Activated CD8-positive, alpha-beta memory T cell treated with anti-CD3 and anti-CD28 coated beads, Interleukin-2, amount 50 U/mL, for 24 hours (primary cell): ENCODE data around the gene MIS12.
A peak's percentile ranks its signal among the peaks of the same experiment; 100 is the strongest.

Source experiments
- DNase-seq: peaks from one replicate; pipeline ENCODE4 v3.0.0-alpha.2; 2020; ENCODE audit errors: extremely low read depth

The MIS12 gene, protein sequence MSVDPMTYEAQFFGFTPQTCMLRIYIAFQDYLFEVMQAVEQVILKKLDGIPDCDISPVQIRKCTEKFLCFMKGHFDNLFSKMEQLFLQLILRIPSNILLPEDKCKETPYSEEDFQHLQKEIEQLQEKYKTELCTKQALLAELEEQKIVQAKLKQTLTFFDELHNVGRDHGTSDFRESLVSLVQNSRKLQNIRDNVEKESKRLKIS

DNA sequence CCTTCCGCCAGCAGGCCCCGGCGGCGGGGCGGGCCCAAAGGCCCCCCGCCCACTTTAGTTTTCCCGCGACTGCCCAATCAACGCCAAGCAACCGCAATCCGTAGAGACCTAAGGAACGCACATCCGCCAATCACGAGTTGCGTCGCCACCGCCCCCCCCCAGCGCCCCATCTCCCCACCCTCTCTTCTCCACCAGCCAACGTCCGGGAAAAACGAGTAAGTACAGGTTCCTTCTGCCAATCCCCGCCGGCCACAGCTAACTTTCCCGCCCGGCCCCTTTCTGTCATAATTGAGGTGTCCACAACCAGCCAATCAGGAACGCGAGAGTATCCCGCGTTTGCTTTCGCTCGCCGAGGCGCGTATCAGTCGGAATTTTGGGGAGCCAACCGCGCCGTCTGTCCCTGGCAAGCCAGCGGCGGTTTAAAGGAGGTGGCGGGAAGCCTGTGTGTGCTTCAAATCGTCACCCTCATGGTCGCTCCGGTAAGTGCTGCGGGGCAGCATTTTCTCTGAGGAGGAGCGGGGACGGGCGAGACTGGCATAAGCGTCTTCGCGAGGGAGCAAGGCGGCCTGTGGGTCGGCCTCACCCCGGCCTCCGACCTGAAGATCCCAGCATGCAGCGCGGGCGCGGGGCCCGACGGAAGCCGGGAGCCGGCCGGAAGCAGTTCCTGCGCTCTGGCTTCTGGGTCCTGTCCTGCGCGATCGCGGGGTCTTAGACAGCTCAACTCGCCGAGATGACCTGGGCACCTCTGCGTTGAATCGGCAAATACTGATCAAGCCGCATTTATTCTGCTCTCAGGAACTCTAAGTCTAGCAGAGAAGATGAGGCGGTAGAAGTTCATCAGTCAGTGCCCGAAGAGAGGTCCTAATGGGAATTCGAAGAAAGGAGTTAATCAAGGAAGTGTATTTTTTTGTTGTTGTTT lies at the start of gene MIS12:
Gene MIS12 (plus strand): TSS at position 361 of the 919 bp plus-strand sequence. CDS start 2,297 bp downstream, outside the sequence.
- DNase-seq = peak; percentile 97

DNA sequence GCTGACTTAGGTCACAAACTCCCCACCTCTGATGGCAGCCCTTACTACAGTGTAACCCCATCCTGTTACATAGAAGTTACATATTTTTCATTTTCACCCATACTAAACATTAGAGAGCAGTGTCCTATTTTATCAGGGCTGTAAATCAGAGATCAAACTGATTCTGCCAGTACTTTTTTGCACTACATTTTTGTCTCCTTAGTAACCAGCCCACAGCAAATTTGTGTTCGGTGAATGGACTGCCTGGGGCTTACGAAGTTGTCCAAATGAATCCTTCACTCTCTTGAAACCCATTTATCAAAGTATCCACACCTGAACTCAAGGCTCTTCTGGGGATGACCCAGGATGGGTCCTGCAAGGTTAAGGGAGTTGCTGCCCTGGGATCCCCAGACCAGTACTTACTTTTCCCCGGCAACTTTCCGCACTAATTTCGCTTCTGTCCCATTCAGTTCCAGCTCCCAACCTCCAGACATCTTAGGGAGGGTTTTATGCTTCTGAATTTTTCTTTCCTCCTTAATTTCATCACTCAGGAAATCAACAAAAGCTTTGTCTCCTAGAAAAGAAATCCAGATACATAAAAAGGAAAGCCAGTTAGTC lies 48.5 kb upstream of the MIS12 start:
- no peak for DNase-seq

DNA sequence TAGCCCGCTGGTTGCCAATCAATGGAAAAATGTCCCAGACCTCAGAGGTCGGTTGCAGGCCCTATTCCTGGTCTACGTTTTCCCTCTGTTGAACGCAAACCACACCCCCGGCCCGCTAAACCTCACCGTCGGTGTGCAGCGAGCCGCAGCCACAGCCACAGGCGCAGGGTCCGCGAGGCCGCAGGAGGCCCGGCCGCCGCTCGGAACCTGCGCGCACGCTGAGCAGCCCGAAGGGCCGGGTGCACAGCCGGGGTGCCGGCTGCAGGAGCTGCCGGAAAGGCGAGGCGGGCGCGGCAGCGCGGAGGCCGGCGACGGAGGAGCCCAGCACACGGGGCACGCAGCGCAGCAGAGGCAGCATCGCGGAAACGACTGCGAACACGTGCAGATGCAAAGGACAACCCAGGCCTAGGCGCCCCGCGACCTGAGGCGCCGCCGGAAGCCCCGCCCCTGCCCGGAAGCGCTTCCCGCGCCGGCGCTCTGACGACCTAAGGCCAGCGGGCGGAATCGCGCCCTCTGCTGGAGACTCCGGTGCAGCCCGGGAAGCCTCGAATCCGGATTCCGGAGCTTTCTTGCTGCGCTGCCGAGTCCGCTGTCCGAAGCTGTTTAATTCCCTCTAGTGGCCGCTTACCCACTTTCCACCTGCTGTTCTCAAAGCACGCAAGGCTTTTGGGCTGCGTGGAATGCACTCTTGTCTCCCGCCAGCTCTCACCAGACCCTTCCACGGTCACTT lies 47.5 kb upstream of the MIS12 start, which contains the start of gene C1QBP:
Gene C1QBP (minus strand): TSS at position 440 of the 730 bp plus-strand sequence. CDS start 82 bp downstream, at position 358.
- peak; percentile 78 for DNase-seq

DNA sequence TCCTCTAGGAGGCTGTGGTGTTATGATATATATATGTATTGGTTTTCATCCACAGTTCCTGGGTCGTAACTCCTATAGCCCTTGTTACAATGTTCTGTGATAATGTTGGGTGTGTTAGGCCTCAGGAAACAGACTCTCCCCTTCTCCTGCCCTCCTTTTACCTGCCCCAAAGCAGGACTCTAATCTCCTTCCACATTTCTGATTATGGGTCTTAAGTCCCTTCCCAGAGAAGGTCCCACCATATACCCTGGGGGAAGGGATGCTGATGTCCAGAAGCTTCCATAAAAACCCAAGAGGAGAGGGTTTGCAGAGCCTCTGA lies 47.0 kb upstream of the MIS12 start:
- DNase-seq = no peak

DNA sequence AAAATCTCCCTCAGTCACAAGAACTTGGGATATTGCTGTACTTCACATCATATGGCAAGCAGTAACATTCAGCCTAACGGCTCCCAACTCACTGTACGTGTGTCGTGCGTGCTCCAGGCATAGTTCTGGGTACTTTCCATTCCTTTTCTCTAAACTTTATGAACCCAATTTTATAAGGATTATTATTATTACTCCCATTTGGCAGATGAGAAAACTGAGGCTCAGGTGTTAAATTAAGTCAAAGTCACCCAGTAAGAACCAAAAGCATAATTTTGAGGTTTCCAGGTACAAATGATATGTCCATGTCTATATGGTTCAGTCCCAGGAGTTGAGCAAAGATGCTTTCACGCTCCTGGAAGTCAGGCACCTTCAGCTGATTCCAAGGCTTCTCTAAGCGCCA lies 42.6 kb upstream of the MIS12 start:
- no peak for DNase-seq

DNA sequence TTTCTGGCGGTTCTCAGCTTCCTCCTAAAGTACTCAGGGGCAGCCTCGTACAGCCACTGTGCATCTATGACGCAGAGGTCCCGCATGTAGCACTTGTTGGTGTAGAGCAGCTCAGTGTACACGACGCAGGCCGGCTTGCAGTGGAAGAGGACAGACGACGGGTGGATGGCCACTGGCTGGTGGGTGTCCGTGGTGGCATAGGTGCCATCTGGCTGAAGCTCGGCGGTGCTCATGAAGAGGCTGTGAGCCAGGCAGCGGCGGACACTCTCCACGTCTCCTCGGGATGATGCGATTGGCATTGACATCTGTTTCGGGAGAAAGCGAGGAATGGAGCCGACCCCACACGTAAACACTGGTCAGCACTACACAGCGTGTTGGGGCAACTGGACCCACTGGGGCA lies 42.2 kb upstream of the MIS12 start:
- no peak for DNase-seq

DNA sequence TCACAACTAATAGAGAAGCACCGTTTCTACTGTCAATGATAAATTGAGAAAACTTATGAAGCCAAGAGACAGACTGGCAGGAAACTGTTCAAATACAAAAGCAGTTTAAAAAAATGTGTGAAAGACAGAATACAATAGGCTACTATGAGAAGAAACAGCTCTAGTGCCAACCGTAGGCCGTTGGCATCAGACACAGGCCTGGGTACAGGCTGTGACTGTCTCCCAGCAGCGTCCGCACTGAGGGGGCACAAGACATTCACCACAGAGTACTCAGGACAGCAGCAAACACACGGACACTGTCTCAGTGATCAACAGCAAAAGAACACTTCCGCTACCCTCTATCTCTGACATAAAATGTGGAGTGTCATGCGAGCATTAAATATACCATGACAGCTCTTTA lies 39.6 kb upstream of the MIS12 start:
- no peak for DNase-seq

DNA sequence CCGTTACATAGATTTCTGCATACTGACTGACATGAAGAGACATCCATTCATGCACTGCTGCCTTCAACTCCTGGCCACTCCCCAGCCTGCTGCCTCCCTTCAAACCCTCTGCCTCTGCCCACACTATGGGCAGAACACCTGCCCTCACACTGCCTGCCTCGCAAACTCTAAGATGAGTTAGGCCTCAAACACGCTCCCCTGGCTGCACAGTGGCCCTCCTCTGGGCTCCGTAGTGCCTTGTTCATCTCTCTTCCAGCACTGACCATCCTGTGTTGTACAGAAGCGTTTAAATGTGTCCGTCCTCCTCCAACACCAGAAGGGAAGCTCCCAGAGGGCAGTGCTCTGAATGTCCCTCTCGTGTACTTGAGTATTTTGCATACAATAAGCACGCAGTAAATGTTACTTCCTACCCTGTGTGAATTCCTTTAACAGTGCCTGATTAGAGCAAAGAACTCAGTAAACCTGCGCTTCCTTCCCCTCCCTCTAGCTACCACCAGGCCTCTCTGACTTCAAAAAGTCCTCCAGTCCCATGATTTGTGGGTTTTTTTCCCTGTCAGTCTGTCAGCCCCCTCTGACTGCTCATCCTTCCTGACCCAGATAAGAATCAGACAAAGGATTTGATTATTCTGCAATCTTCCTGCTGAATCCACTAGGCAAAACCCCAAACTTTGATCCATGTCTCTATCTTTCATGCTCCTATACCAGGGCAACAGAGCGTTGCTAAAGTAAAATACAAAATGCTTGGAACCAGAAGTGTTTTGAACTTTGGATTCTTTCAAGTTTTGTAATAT lies 21.5 kb upstream of the MIS12 start:
- DNase-seq = no peak

DNA sequence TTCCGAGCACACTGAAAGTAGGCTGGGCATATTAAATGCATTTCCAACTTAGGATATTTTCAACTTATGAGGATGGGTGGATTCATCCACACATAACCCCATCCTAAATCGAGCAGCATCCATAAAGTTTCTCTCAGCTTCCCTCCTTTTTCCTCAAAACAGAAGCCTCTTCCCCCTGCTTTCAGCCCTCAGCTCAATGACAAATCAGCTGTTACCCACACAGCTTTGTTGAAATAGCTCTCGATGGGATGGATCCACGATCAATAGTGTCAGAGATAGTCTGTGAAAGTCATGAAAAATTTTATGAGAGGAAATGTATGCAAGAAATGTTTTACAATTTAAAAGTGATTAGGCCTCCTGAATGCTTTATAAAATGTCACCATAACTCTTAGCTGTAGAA lies 20.1 kb upstream of the MIS12 start:
- no peak for DNase-seq

DNA sequence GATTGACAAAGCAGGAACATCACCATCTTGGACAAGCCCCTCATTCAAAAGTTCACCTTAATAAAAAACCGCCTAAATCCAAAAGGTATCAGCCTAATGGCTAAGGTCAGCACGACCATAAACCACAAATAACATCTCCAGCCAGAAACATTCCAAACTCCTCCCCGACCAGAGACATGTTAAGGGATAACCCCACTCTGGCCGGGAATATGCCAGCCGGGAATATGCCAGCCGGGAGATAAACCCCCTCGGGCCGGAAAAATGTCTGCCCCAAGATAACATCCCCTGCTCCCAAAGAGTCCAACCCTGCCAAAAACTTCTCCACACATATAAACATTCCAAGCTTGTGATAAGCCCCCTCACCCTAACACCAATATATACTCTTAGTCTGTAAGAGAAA lies 18.9 kb upstream of the MIS12 start:
- no peak for DNase-seq

DNA sequence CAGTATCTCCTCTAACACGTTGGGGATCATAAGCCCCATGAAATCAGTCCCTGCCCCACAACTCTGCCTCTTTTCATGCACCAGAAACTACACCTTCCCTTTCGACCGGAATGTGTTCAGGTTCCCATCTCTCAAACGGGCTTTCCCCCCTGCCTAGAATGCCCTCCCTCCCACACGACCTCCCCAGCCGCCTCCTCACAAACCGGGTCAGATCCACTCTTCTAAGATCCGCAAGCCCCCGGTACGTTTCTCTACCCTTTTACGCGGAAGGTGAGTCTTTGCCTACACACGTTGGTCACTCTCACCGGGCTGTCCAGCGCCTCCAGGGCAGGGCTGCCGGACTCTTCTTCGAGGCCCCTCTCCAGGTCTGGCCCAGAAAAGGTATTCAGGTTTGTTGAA lies 18.3 kb upstream of the MIS12 start:
- DNase-seq = no peak

DNA sequence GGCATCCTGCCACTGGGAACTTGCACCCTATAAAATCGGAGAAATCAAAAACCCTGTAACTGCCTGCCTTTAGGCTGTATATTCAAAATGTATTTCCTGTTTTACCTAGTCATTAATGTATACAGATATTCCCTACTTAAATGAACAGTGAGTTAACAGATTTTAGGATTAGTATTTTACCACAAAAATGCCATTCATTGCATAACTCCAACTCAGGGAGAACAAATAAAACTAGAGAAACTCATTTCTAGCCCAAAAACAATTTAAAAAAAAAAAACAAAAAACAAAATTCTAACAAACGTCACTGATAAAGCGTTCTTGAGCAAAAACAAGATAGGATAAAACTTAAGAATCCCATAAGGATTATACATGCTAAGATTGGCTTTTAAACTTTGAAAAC lies 13.9 kb upstream of the MIS12 start:
- no peak for DNase-seq

DNA sequence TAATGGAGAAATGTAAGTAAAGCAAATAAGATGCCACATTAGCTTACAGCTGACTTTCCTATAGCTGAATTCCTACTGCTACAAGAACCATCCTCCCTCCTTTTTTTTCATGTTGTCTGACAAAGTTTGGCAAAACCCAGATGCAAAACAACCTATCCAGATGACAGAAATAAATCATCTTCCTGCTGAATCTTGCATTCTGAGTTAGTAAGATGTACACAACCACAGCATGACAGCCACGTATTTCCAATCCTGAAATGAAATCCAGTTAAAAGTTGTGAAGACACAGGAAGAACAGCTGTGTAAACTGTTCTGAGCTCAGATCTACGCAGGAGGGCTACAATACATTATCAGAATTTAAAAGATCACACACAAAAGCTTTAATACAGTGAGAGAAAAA lies 12.5 kb upstream of the MIS12 start:
- no peak for DNase-seq

DNA sequence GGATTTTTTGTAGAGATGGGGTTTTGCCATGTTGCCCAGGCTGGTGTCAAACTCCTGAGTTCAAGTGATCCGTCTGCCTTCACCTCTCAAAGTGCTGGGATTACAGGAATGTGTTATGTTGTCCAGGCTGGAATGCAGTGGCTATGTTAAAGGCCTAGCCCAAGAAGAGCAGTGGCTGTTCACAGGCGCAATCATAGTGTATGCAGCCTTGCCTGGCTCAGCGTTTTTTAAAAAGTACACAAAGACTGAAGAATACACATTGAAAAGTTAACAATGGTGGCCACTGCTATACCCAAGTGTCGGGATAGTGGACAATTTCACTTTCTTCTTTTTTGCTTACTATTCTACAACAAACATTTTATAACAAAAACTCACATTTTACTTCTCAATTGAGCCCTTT lies 7.4 kb upstream of the MIS12 start:
- DNase-seq = no peak

DNA sequence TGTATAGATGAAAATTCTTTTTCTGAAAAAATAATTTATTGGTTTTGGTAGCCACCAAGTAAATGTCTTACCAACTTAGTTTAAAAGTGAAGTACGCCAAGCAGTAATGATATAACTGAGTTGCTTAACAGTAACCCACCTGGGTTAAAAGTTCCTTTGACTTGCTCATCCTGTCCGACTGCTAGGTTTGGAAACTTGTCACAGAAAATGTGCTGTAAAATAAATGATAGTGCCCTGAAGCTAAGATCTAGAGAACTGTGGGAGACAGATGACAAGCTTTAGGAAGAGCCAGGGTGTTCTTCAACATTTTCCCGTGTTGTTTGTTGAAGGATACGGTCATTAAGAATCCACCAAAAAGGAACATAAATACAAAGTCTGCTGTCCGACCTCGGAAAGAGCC lies 5.4 kb upstream of the MIS12 start:
- DNase-seq = no peak

DNA sequence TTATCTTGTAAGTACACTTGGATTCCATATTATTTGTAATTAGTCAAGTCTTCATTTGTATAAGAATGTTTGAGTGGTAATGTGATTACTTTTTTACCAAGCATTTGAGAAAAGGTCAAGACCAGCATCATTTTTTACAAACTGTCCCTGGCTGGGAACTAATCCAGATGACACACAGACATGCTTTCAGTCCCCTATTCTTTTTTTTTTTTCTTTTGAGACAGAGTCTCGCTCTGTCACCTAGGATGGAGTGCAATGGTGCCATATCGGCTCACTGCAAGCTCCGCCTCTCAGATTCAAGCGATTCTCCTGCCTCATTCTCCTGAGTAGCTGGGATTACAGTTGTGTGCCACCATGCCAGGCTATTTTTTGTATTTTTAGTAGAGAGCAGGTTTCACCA lies 4.9 kb upstream of the MIS12 start:
- no peak for DNase-seq

DNA sequence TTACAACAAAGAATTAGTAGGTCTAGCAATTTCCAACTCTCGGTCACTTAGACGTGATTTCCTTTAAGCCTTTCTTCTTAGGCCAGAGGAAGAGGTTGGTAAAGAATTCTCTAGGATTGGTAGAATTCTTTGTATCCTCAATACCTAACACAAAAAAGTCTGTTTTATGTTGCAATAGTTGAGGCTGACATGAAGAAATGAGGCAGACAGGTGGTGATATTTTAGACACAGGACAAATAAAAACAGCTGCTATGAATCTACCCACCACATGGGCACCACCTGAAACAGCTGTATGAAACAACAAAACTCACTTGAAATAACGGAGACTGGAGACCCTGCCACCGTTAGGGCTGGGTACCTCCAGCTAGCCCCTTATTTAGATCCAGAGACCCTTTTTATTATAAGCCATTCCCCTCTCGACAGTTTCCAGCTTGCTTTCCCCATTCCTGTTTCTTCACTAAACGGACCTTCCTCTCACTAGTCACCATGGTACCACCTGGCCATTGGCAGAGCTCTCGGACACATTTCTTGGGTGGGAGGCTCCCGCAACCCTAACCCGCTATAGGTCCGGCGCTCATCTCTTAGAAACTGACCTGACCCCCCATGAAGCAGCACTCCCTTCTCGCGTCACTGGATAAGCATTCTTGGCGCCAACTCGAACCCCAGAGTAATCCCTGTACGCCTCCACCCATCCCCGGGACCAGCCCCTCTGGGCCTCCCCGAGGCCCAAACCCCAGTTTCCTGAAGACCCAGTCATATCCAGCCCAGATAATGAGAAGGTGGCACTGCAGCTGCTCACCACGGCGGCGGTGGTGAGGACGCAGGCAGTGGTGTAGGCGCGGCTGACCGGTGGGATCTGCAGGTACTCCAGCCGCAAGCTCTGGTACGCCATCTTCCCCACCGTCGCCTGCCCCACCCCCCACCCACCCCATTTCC lies 828 bp upstream of the MIS12 start, which contains the start of gene DERL2:
Gene DERL2 (minus strand): TSS at position 909 of the 936 bp plus-strand sequence. CDS start 17 bp downstream, at position 892.
- DNase-seq = no peak

DNA sequence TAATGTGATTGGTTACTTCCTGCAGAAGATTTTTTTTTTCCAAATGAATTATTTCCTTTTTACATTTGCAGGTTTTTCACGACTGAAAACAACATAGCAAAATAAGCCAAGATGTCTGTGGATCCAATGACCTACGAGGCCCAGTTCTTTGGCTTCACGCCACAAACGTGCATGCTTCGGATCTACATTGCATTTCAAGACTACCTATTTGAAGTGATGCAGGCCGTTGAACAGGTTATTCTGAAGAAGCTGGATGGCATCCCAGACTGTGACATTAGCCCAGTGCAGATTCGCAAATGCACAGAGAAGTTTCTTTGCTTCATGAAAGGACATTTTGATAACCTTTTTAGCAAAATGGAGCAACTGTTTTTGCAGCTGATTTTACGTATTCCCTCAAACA lies 2.4 kb downstream of the MIS12 start:
- no peak for DNase-seq

DNA sequence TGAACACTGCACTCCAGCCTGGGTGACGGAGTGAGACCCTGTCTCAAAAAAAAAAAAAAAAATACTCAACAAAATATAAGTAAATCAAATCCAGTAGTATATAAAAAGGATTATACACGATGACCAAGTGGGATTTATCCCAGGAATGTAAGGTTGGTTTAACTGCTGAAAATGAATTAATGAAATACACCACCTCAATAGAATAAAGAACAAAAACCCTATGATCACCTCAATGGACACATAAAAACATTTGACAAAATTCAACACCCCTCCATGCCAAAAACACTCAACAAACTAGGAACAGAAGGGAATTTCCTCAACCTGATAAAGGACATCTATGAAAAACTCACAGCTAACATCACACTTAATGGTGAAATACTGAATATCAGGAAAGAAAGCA lies 6.6 kb downstream of the MIS12 start:
- no peak for DNase-seq
